Left lobe of liver (tissue), 2 donors: Measurements from ENCODE around the gene GPC1. TPM values are rescaled to one million over a fixed set of nuclear protein-coding genes. Genes with fewer than 3 reads are reported as not detected.

Source experiments
- ATAC-seq: fragments of 200-7000 bp; cut with Tn5 transposase; one replicate; pipeline ENCODE4 v1.9.1; 2020; ENCODE audit warnings: mild to moderate bottlenecking, moderate library complexity
- DNase-seq: peaks from one replicate; pipeline ENCODE4 v3.0.0-alpha.2; 2020; ENCODE audit warnings: low spot score
- total RNA-seq: library from RNA; stranded (reverse); gene quantifications from one replicate; pipeline ENCODE4 v1.2.1, GENCODE V29; 2021
- donor health status: DM: no; HTN: no; CAD: no; lungs with moderate emphysema.
- donor health status: DM: no; HTN: yes; CAD: no.

GPC1 gene
- total RNA-seq, 1 donor from 2014 or later = 29.4 TPM

GRCh38 chr2:240463866-240464481 is 28.5 kb downstream of the GPC1 start:
- ATAC-seq = no peak
- peak; percentile 45 for DNase-seq

- ATAC-seq = no peak
- peak; percentile 43 for DNase-seq
Observed at GRCh38 chr2:240464514-240465241, 29.2 kb downstream of the GPC1 start.

- DNase-seq (no peak), ATAC-seq (no peak)
Observed at GRCh38 chr2:240465268-240465764, 29.9 kb downstream of the GPC1 start.

GRCh38 chr2:240465765-240466578 is 30.5 kb downstream of the GPC1 start:
- peak; percentile 44 for DNase-seq
- no peak for ATAC-seq

- DNase-seq (peak; percentile 42), ATAC-seq (no peak)
Observed at GRCh38 chr2:240466579-240467148, 31.2 kb downstream of the GPC1 start.

GRCh38 chr2:240467149-240467642 is 31.7 kb downstream of the GPC1 start:
- DNase-seq (no peak), ATAC-seq (no peak)

- ATAC-seq (peak; percentile 4), DNase-seq (no peak)
Observed at GRCh38 chr2:240467659-240468302, 32.3 kb downstream of the GPC1 start.

GRCh38 chr2:240468303-240469238 is 33.1 kb downstream of the GPC1 start:
- ATAC-seq (no peak), DNase-seq (no peak)

GRCh38 chr2:240469239-240469636 is 33.8 kb downstream of the GPC1 start:
- ATAC-seq = no peak
- no peak for DNase-seq

- ATAC-seq = no peak
- DNase-seq = no peak
Observed at GRCh38 chr2:240469740-240470139, 34.3 kb downstream of the GPC1 start.

- DNase-seq (no peak), ATAC-seq (no peak)
Observed at GRCh38 chr2:240472078-240472790, 36.8 kb downstream of the GPC1 start.

- DNase-seq = no peak
- no peak for ATAC-seq
Observed at GRCh38 chr2:240473211-240473610, 37.7 kb downstream of the GPC1 start.

GRCh38 chr2:240477916-240478315 is 42.5 kb downstream of the GPC1 start:
- no peak for DNase-seq
- ATAC-seq = no peak

GRCh38 chr2:240478346-240479110 is 43.1 kb downstream of the GPC1 start:
- ATAC-seq (no peak), DNase-seq (no peak)

GRCh38 chr2:240479111-240479501 is 43.6 kb downstream of the GPC1 start:
- ATAC-seq = no peak
- DNase-seq = no peak

- ATAC-seq = no peak
- no peak for DNase-seq
Observed at GRCh38 chr2:240480834-240481623, 45.6 kb downstream of the GPC1 start.

GRCh38 chr2:240481720-240482119 is 46.3 kb downstream of the GPC1 start:
- DNase-seq (no peak), ATAC-seq (no peak)
